H1 (cell line): ENCODE results near the gene CPT1A. TPM values are rescaled to one million over a fixed set of nuclear protein-coding genes. Genes with fewer than 3 reads are reported as not detected.

Experiments
- EZH2 ChIP-seq: fragments of 200-600 bp; sonication (generic); IDR thresholded peaks from 2 replicates; pipeline ENCODE4 v1.7.1; 2012; ENCODE audit warnings: low read depth, mild to moderate bottlenecking, moderate library complexity, low read length, inconsistent platforms; ENCODE audit not compliant: severe bottlenecking
- polyA plus RNA-seq, 7 experiments: library from polyadenylated mRNA; depleted of rRNA in 3 of 7; stranded (reverse) in 5 of 7; unstranded in 2 of 7; fragments of >200 nt in 5 of 7; fragments of 200-250 nt in 2 of 7; gene quantifications; 1 replicate in 5 of 7; 2 replicates in 1 of 7; 4 replicates in 1 of 7; pipeline versions ENCODE4 v1.2.1 to v1.2.3, GENCODE V29; 2011 to 2013; ENCODE audit warnings: missing spikeins in 2 of 7, mixed read lengths in 2 of 7
- total RNA-seq: library from RNA; stranded (reverse); fragmentation: NEBNext Ultra II Directional; extraction: Animal tissue kit (Norgen Biotek cat#: 25700); gene quantifications from 2 replicates; pipeline ENCODE4 v1.2.1, GENCODE V29; 2021

Gene CPT1A
- total and polyA plus RNA-seq, 2 of the 8 experiments (the other 6 are each of a cell fraction or from before 2014, with no cell fraction given) = 2.9 to 12.2 TPM

GRCh38 chr11:68809506-68809905, 32.2 kb downstream of the CPT1A start (continued):
- no peak for TF ChIP-seq EZH2
